Measurements from ENCODE around the gene PAF1.

GRCh38 chr19:39401549-39402345 is 10.8 kb upstream of the PAF1 start:
- TF ChIP-seq CTCF (IDR thresholded peaks at IDR 0.05; ENCODE audit: borderline replicate concordance, extremely low read depth, low read length, poor library complexity, severe bottlenecking) (no peak), EZH2 (IDR thresholded peaks at IDR 0.05; ENCODE audit: borderline replicate concordance, low read depth, low read length, severe bottlenecking) (no peak)

Measured in DND-41 (cell line).